ENCODE measurements around the gene EID1. TPM values are rescaled to one million over a fixed set of nuclear protein-coding genes. Genes with fewer than 3 reads are reported as not detected.

The EID1 gene
- total RNA-seq, 4 donors from 2014 or later: 110 to 146 (median 135) TPM

DNA sequence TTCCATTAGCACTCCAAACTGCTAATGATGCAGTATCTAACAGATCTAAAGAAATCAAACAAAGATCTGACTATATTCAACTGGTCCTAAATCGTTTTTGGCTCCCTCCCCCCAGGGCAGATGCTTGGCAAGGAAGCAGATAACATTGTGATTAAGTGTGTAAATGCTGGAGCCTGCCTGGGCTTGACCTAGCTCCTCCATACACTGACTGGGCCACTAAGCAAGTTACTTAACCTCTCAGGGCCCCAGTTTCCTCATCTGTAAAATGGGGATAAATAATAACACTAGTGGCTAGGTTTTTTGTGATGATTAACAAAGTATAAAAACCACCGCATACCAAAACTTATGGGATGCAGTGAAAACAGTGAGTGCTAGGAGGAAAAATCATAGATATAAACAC is 9.2 kb downstream of the EID1 start:
- TF ChIP-seq, protein P1, sequence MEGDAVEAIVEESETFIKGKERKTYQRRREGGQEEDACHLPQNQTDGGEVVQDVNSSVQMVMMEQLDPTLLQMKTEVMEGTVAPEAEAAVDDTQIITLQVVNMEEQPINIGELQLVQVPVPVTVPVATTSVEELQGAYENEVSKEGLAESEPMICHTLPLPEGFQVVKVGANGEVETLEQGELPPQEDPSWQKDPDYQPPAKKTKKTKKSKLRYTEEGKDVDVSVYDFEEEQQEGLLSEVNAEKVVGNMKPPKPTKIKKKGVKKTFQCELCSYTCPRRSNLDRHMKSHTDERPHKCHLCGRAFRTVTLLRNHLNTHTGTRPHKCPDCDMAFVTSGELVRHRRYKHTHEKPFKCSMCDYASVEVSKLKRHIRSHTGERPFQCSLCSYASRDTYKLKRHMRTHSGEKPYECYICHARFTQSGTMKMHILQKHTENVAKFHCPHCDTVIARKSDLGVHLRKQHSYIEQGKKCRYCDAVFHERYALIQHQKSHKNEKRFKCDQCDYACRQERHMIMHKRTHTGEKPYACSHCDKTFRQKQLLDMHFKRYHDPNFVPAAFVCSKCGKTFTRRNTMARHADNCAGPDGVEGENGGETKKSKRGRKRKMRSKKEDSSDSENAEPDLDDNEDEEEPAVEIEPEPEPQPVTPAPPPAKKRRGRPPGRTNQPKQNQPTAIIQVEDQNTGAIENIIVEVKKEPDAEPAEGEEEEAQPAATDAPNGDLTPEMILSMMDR (IDR thresholded peaks at IDR 0.05 in 4 of 5, conservative IDR thresholded peaks at IDR 0.05 in 1 of 5): no peak
- TF ChIP-seq POLR2A (IDR thresholded peaks at IDR 0.05): no peak
- H3K4me3 ChIP-seq: no peak overlapping the region
- no peaks in the 10 kb centered on the region for H3K9me3 ChIP-seq
- H3K36me3 ChIP-seq: no peaks in the 10 kb centered on the region
- in situ Hi-C loops (cut with MboI; ENCODE audit: low sequenced_read_pairs in 4 of 4) (no loop called here), intact Hi-C loops (cut with DNase I; ENCODE audit: low total_unique reads) (no loop called here)
- H3K27ac ChIP-seq: no peak overlapping the region
- H3K27me3 ChIP-seq: no peaks in the 10 kb centered on the region
- ATAC-seq: no peak
- no peak for DNase-seq
- no peaks in the 10 kb centered on the region for H3K4me1 ChIP-seq

DNA sequence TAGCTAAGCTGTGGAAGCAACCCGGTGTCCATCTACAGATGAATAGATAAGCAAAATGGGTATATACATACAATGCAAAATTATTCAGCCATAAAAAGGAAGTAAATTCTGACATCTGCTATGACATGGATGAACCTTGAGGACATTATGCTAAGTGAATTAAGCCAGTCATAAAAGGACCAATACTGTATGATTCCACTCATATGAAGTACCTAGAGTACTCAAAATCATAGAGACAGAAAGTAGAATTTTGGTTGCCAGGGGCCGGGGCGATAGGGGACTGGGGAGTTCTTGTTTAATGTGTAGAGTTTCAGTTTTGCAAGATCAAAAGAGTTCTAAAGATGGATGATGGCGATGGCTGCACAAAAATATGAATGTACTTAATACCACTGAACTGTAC is 10.3 kb downstream of the EID1 start:
- no peak overlapping the region for H3K4me3 ChIP-seq
- in situ Hi-C loops (cut with MboI; ENCODE audit: low sequenced_read_pairs in 4 of 4): no loop called here

DNA sequence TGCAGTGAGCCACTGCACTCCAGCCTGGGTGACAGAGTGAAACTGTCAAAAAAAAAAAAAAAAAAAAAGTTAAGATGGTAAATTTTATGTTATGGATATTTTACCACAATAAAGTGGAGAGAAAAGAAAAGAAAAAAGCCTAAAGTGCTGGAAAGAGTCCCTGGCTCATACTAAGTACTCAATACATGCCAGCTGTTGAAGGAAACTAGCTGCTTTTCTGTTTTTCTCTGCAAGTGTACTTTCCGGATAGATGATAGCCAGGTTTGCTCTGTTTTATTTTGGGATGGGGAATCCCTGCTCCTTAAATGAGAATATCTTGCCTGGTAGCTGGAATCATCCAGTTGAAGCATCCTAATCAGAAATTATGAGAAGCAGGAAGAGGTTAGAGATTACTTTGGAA is 10.9 kb downstream of the EID1 start:
- H3K4me3 ChIP-seq: no peak overlapping the region
- no peak overlapping the region for H3K27ac ChIP-seq
- intact Hi-C loops (cut with DNase I; ENCODE audit: low total_unique reads) (no loop called here), in situ Hi-C loops (cut with MboI; ENCODE audit: low sequenced_read_pairs in 4 of 4) (no loop called here)
- DNase-seq (no peak), ATAC-seq (no peak)
- H3K9me3 ChIP-seq: no peaks in the 10 kb centered on the region
- H3K27me3 ChIP-seq: no peaks in the 10 kb centered on the region
- H3K4me1 ChIP-seq: no peaks in the 10 kb centered on the region
- no peak for TF ChIP-seq POLR2A (IDR thresholded peaks at IDR 0.05)
- TF ChIP-seq, protein P1 (IDR thresholded peaks at IDR 0.05 in 4 of 5, conservative IDR thresholded peaks at IDR 0.05 in 1 of 5): no peak
- no peaks in the 10 kb centered on the region for H3K36me3 ChIP-seq

More for the DNA sequence above, 10.3 kb downstream of the EID1 start:
- Histone ChIP-seq H3K27me3 (no peaks in the 10 kb centered on the region), H3K27ac (no peak overlapping the region), H3K36me3 (no peaks in the 10 kb centered on the region), H3K9me3 (no peaks in the 10 kb centered on the region), H3K4me1 (no peaks in the 10 kb centered on the region)
- TF ChIP-seq, protein P1 (IDR thresholded peaks at IDR 0.05 in 4 of 5, conservative IDR thresholded peaks at IDR 0.05 in 1 of 5): no peak
- no peak for TF ChIP-seq POLR2A (IDR thresholded peaks at IDR 0.05)
- DNase-seq: no peak
- intact Hi-C loops (cut with DNase I; ENCODE audit: low total_unique reads): no loop called here
- no peak for ATAC-seq

DNA sequence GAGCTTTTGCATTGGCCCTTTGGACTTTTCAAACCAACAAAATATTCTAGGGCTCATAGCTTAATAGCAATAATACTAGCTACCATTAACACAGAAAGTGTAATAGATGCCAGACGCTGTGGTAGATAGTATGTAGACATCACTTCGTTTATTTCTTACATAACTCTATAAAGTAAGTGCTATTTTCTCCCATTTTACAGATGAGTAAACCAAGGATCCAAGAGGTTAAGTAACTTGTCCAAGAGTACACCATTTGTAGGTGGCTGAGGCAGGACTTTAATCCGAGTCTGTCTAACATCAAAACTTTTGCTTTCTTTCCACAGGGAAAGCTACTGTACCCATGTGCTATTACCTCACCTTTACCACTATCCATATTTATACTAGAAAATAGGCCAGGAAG is 12.0 kb downstream of the EID1 start:
- Histone ChIP-seq H3K36me3 (no peaks in the 10 kb centered on the region), H3K9me3 (no peaks in the 10 kb centered on the region), H3K27me3 (no peaks in the 10 kb centered on the region), H3K4me1 (no peaks in the 10 kb centered on the region), H3K4me3 (no peak overlapping the region), H3K27ac (no peak overlapping the region)
- no peak for TF ChIP-seq POLR2A (IDR thresholded peaks at IDR 0.05)
- TF ChIP-seq, protein P1 (IDR thresholded peaks at IDR 0.05 in 4 of 5, conservative IDR thresholded peaks at IDR 0.05 in 1 of 5): no peak
- no peak for DNase-seq
- in situ Hi-C loops (cut with MboI; ENCODE audit: low sequenced_read_pairs in 4 of 4): no loop called here
- intact Hi-C loops (cut with DNase I; ENCODE audit: low total_unique reads): no loop called here
- no peak for ATAC-seq

DNA sequence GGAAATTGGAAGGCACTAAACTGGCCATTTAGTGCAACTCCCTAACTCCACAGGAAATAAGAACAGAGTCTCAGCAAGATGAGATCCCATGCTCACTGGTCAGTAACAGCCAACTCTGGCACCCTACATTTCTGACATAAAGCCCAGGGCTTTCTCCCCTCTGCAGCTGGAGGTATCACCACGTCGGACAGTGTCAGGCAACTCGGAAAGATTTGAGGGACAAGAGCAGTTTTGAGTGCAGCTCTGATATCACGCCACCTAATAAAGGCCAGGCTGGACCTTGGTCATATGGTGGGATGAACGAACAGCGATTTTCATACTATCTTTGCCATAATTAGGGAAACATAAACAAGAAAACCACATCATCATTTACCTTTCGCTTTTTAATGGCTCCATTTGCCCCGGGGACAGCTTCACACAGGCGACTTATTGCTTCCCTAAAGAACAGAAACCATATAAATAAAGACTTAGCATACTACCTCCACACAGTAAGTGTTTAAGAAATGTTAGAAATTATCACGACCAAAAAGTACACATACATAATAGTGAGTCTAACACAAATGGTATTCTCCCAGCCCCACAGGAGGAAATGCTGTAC is 12.5 kb downstream of the EID1 start:
- H3K4me3 ChIP-seq: no peak overlapping the region
- no peak for TF ChIP-seq POLR2A (IDR thresholded peaks at IDR 0.05)
- TF ChIP-seq, protein P1 (IDR thresholded peaks at IDR 0.05 in 4 of 5, conservative IDR thresholded peaks at IDR 0.05 in 1 of 5): no peak
- H3K36me3 ChIP-seq: no peaks in the 10 kb centered on the region

More for the DNA sequence above, 12.5 kb downstream of the EID1 start:
- Histone ChIP-seq H3K9me3 (no peaks in the 10 kb centered on the region), H3K27me3 (no peaks in the 10 kb centered on the region), H3K4me1 (no peaks in the 10 kb centered on the region), H3K27ac (no peak overlapping the region)
- intact Hi-C loops (cut with DNase I; ENCODE audit: low total_unique reads) (no loop called here), in situ Hi-C loops (cut with MboI; ENCODE audit: low sequenced_read_pairs in 4 of 4) (no loop called here)
- ATAC-seq (no peak), DNase-seq (no peak)
